GM18511 (cell line): ENCODE measurements around the gene KCNB1.

ENCODE experiments used
- ATAC-seq: cut with Tn5 transposase; IDR thresholded peaks from one replicate; pipeline ENCODE4 v1.9.1; 2021; ENCODE audit warnings: mild to moderate bottlenecking, moderate library complexity; ENCODE audit not compliant: unreplicated experiment

Gene KCNB1

DNA sequence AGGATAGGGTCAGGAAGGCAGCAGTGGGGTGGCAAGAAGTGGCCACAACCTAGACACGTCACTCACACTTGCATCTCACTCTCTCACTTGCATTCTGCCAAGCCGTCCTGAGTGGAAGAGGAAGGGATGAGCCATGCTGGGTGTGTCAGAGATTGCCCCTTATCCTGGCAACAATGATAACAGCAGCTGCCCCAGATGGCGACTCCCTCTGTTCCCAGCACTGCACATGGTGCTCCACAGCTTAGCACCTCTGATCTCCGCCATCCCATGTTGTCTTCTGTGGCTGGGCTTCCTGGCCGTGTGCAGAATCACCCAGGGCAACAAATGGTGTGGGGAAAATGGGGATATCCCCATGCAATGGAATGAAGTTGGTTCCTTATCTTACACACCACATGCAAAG lies 11.1 kb downstream of the KCNB1 start:
- ATAC-seq = no peak

DNA sequence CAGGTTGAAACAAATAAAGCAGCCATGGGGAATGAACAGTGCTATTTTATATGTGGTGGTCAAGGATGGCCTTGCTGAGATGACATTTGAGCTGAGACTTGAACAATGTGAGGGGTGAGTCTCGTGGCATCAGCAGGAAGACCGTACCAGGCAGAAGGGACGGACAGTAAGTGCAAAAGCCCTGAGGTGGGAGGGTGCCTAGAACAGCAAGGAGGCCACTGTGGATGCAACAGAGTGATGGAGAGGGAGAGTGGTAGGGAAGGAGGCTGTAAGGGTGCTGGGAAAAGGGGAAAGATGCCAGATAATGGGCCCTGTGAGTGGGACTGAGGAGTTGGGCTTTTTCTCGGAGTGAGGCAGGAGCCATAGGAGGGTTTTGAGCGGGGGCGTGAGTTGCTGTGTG lies 11.5 kb downstream of the KCNB1 start:
- ATAC-seq = no peak

DNA sequence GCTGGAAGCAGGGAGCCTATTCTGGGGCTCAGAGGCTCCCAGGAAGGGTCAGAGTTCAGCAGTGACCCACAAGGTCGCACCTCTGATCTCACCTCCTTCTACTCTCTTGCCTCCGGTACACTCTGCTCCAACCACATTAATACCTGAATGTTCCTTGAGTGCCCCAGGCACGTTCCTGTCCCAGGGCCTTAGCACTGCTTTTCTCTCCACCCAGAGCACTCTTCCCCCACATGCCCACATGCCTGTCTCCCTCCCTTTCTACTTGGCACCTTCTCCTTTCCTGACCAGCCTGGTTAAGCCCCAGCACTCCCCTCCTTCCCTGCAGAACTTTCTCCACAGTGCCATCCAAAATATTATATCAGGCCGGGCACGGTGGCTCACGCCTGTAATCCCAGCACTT lies 13.4 kb downstream of the KCNB1 start:
- no peak for ATAC-seq

DNA sequence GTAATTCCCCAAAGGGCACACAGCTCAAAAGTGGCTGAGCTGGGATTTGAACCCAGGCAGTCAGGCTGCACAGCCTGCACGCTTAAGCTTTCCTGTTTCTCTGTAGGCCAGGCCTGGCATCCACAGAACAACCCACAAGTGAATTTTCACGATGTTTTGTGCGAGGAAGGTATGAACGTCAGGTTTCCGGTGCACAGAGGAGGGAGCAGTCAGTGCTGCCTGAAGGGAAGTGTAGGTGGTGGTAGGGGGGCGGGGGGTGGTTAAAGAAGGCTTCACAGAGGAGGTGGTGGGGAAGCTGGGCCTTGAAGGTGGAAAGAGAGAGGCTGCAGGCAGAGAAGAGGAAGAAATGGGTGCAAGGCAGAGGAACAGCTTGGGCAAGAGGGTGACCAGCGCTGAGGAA lies 14.1 kb downstream of the KCNB1 start:
- no peak for ATAC-seq

DNA sequence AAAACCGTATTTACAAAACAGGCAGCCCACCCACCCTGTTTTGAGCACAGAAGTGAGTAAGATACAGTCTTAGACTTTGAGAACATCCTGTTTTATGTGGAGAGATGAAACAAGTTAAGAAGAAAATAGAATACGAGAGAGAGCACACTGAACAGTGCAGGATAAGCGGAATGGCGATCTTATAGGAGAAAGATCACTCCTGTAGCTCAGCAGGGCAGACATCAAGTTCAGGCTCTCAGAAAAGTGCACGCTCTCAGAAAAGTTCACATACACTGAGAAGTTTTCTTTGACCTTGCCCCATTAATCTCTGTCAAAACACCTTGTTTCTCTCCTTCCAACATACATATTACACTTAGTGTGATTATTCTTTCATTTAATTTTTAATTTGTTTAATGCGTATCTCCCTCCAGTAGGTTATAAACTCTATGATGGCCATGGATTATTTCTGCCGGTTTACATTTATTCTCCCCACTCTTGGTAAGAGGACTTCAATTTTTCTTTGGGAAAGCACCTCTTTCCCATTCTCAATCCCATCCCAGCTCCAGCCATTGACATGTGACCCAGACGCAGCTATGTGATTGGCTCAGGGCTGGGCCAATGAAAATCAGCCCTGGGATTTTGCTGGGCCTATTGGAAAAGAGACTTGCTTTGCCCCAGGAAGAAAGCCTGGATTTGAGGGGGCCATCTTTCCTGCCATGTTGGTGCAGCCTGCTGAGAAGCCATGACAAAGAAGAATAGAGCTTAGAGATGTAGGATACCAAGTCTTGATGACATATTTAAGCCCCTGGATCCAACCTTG lies 16.2 kb downstream of the KCNB1 start:
- ATAC-seq = no peak

DNA sequence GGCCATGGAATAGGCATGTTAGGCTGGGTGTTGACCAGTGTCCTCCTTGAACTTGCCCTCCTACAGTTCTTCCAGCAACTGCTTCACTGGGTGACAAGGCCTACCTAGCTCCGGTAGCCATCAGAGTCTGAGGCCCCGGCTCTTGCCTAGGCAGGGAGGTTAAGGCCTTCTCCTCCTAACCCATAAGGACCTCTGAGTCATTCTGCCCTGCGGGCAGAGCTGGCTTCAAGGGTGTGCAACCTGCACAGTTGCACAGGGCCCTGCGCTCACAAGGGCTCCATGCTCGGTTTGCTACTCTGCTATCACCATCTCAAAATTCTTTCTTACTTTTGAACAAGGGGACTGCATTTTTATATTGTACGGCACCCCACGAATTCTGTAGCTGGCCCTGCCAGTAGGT lies 17.9 kb downstream of the KCNB1 start:
- no peak for ATAC-seq

DNA sequence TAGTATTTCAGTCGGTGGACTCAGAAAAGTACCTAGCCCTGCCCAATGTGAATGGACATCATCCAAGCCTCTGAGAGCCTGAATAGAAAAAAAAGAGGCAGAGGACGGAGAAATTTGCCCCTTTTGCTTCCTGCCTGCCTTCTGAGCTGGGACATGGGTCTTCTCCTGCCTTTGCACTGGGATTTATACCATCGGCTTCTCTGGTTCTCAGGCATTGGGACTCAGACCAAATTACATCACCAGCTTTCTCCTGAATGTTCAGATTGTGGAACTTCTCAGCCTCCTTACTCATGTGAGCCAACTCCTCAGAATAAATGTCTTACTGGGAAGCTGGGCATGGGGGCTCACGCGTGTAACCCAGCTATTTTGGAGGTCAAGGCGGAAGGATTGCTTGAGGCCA lies 19.8 kb downstream of the KCNB1 start:
- no peak for ATAC-seq

DNA sequence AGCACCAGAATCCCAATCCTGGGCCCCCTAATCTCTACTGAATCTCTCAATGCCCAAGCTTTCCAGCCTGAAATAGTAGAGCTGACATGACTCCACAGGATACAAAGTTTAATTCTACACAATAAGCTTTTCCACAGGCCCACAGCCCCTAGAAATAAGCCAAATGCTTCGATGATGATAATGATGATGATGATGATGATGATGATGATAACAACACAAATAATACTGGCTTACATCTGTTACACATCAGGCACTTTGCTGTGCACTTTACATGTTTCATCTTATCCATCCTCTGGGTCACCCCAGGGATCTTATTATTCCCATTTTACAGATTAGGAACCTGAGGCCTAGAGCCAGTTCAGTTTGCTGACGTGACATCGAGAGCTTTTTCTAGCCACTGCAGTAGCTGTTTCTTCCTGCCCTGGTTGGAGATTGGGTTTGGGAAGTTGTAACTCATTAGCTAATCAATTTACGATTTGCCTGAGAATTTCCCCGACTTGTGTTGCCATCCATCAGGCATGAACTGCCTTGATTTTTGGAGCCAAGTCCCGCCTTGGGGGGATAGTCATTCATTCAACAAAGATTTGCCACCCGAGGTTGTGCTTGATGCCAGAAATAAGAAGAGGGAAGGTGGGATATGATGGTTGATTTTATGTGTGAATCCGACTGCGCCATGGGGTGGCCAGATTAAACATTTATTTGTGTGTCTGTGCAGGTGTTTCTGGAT lies 20.4 kb downstream of the KCNB1 start:
- no peak for ATAC-seq

DNA sequence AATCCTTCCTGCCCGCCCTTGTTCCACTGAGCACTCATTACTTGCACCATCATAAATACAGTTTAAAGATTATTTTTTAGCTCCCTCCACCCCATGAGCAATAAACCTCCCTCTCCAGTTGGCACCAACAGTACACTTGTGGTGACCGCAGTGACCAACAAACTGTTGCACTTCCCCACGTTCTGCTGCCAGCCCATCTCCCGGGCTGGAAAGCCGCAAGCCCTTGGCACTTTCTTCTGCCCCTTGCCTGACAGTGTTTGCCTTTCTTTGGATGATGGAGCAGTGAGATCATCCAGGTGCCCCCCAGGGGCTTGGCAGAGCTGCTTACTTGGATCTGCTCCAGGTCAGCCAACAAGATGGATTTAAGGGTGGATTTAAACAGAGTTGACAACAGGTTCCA lies 21.6 kb downstream of the KCNB1 start:
- no peak for ATAC-seq

DNA sequence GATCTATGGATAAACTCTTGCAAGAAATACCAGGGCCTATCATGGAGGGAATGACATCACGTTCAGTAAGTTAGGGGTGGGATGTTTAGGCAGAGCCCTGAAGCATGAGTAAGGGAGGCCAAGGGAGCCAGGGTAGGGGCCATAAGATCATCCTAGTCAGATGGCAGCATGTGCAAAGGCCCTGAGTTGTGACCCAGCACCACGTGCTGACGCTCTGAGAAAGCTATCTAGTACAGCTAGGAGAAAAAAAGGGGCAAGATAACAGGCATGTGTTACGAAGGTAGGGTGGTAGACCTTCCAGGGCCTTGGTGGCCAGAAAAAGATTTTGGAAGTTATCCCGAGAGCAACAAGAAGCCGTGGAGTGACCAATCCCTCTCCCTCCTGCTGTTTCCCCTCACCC lies 22.3 kb downstream of the KCNB1 start:
- no peak for ATAC-seq

DNA sequence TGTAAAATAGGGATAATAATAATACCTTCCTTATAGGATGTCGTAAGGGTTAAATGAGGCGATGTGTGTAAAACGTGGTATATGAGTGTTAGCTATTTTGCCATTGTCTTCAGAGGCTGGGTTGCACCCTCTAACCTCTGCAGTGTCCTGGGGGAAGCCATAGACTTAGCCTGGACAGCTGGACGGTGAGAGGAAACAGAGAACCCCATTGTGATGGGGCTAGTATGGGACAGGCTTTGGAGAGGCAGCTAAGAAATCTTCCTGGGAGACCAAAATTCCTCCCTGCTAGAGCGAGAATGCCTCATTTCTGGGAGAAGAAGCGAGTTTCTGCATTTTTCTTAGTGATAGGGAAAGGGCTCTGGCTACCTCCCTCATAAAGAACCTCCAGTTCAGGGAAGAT lies 22.8 kb downstream of the KCNB1 start:
- no peak for ATAC-seq

DNA sequence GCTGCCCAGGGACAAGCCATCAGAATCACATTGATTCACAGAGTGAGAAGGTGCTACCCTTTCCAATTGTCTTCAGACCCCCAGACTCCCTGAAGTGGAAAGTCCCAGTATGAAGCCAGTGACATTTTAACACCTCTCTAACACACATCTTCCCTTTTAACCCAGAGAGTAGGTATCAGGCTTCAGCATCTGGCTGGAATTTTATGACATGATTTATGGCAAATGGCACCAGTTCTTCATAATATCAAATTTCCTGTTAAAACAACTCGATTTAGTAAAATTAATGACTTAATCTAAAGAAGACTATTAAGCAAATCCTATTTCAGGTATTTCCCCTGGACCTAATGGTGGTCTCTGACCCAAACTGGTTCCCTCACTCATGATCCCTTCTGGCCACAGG lies 25.0 kb downstream of the KCNB1 start:
- no peak for ATAC-seq

DNA sequence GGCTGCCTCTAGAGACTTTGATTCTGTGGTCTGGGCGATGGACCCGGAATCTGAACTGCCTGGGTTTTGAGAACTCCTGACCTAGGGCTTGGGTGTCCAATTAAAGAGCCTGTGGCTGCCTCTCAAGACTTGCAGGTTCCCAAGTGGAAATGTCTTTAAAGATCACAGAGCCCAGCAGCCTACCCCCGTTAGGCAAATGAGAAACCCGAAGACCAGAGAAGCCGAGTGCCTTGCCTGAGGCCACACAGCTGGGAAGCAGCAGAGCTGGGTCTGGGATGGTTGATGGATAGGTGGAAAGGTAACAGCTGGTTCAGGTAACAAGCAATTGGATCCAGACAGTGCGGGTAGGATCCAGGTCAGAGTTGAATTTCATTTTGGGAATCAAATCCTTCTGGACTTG lies 25.8 kb downstream of the KCNB1 start:
- no peak for ATAC-seq

DNA sequence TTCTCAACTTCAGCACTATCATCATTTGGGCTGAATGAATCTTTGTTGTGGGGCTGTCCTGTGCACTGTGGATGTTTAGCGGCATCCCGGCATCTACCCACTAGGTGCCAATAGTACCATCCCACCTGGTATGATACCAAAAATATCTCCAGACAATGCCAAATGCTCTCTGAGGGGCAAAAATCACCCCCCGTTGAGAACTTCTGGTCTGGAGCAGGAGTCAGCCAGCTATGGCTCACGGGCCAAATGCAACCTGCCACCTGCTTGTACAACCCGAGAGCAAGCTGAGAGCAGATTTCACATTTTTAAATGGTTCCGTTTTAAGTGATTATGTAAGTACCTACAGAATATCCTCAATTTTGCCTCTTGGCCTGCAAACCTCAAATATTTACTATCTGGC lies 26.8 kb downstream of the KCNB1 start:
- ATAC-seq = no peak

DNA sequence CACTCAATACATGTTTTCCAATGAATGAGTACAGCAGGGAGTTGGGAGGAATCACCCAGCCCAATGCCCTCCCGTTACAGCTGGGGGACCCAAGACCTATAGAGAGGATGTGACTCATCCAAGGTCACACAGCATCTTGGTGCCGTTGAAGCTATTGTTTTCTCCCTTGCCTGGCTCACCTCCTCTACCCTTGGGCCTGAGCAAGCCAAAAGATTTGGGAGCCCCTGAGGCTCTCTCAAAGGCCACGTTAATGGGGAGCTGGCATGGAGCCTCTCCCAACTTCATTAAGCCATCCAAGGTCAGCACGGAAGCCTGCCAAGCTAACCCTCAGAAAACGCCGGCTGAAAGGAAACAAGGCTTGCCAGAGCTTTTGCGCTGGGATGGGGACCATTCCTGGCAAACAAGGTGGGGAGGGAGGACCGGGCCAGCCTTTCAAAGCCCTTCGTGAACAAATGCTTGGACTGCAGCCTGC lies 30.4 kb downstream of the KCNB1 start:
- ATAC-seq = no peak

DNA sequence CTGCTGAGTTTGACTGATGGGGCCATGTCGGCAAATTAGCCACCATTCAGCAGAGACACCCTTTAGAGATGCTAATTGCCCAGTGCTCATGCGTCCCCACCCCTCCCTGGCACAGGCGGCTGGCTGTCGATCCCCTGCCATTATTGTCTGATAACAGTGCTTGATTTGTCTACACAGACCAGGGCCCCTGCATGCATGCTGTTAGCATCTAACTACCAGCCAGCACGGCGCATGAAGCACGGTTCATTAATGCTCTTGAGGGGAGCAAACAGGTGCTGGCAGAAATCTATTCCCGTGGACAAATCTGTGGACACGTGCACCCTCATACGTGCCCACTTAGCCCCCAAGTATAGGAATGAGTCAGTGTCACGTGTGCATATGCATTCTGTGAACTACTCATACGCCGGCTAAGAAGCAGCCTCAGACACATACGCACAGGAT lies 32.2 kb downstream of the KCNB1 start:
- ATAC-seq = no peak

DNA sequence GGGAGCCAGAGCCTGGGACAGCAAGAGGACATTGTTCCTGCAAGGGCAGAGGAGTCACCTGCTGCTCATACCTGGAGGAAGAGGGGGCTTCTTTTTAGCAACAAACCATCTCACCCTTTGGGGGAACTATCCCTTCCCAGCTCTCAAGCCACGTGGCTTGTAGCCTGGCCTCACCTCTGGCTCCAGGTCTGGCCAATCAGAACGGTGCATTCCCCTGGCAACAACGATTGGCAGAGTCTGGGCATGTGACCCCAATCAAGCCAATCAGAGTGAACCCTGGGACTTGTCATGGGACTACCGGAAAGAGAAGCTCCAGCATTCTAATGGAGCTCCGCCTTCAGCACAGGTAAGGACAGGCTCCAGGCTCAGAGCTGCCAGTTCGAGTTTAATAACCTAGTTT lies 33.6 kb downstream of the KCNB1 start:
- ATAC-seq = no peak

DNA sequence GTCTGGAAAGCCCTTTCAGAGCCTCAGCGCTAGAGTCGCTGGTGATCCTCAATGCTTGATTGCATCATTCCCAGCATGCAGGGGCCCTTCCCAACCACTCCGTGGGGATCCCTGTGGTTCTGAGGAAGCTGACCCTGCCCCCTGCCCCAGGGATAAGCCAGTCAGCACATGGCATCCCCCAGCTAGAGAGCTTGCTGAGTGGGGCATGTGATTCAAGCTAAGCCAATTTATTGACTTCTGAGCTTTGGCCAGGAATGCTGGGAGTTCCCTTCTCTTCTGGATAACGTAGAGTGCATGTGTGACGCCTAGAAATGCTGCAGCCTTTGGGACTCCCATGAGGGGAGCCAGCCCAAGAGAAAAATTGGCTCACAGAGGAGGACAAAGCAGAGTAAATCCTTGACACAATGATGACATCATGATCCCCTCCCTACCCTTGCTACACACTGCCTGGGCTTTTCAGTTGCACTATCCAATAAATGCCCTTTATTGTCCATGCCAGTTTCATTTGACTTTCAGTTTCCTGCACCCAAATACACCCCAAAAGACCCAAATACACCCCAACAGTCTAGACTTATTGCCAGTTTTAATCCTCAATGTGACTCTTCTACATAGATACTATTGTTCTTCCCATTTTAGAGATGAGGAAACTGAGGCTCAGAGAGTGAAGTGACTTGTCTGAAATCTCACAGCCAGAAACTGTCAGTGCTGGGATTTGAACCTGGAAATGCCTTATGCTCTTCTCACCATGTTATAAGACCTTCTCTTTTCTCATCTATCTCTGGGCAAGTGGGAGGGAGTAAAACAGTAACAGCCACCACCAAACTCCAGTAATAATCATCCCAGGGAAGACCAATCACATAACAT lies 34.3 kb downstream of the KCNB1 start:
- ATAC-seq = no peak

DNA sequence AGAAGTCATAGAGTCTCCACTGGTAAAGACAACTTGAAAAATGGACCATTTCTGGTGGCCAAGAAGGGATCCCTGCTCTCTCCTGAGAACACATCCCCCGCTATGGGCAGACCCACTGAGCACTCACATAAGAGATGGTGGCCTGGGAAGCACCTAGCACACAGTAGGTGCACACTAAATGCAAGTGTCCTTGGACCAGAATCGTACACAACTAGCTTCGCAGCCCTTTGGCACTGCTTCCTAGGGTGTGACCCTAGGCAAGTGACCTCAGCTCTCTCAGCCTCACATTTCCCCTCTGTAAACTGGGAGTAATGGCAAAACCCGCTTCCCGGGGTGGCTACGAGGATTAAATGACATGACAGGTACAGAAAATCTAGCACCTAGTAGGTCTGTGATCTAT lies 35.1 kb downstream of the KCNB1 start:
- ATAC-seq = no peak

DNA sequence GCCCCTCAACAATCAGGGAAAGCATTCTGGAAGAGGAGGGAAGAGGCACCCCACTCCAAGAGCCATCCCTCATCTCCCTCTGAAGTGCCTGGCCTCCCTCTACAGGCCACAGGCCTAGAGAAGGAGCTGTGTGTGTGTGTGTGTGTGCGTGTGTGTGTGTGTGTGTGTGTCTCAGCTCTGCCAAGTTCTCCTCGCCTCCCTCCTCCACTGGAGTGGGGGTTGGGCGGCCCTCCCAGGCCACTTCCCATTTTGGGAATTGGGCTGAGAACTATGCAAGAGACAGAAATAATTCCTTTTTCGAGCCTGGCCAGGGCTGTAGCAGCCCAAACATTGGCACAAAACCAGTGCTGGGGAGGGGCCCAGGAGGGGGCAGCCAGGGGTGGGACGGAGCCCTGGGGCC lies 35.7 kb downstream of the KCNB1 start:
- ATAC-seq = no peak

DNA sequence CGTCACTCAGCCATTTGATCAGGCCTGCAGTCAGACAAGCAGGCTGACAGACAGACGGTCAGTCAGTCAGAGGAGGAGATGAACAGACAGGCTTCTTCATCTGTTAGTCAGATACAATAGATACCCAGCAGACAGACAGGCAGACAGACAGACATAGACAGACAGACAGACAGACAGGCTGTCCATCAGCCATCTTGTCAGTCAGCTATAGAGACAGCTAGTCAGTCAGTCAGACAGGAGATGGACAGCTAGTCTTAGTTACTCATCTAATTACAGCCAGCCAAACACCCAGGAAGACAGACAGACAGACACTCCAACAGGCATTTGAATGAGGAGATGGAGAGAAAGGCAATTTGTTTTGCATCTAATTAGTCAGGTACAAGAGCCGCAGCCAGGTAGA lies 36.4 kb downstream of the KCNB1 start:
- ATAC-seq = no peak

DNA sequence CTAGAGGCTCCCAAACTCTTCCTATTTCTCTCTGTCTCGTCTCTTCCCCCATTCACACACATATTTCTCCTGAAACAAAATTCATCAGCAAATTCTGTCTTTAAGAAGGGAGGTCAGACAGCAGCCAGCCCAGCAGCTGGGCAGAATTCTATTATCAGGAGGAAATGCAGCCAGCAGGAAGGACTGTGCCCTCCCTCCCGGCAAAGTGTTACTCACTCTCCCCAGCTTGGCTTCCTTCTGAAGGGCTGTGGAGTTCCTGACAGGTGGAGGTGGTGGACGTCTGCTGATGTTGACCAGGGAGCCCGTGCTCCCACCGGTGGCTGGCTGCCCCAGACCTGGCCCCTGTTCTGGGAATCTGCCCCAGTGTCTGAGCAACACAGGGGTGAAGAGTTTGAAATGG lies 37.3 kb downstream of the KCNB1 start:
- no peak for ATAC-seq
